HG02610 (cell line): ENCODE data around the gene TBC1D22A.
A peak's percentile ranks its signal among the peaks of the same experiment; 100 is the strongest.
"Not testable (repeated sequence)": the region's sequence is repeated elsewhere in the genome, so short reads cannot be mapped to it uniquely, and the experiment has no call there.

ENCODE experiments used
- ATAC-seq: cut with Tn5 transposase; IDR thresholded peaks from one replicate; pipeline ENCODE4 v1.9.1; 2021; ENCODE audit warnings: mild to moderate bottlenecking, moderate library complexity; ENCODE audit not compliant: unreplicated experiment

TBC1D22A gene

GRCh38 chr22:46762238-46763050, at the start of gene TBC1D22A:
Gene TBC1D22A, plus strand, starts transcription at chr22:46762650. Its CDS starts 137 bp downstream, at chr22:46762787.
- ATAC-seq = peak; percentile 70

GRCh38 chr22:46714550-46714949, 47.9 kb upstream of the TBC1D22A start:
- ATAC-seq = no peak

GRCh38 chr22:46719921-46720320, 42.5 kb upstream of the TBC1D22A start:
- no peak for ATAC-seq

- no peak for ATAC-seq
These were observed 40.9 kb upstream of the TBC1D22A start for GRCh38 chr22:46721501-46722085.

- no peak for ATAC-seq
These were observed 38.6 kb upstream of the TBC1D22A start for GRCh38 chr22:46723882-46724281.

GRCh38 chr22:46725096-46725495, 37.4 kb upstream of the TBC1D22A start:
- ATAC-seq = no peak

GRCh38 chr22:46726066-46726985, 36.1 kb upstream of the TBC1D22A start:
- no peak for ATAC-seq

GRCh38 chr22:46726986-46727317, 35.5 kb upstream of the TBC1D22A start:
- ATAC-seq = no peak

- ATAC-seq = no peak
These were observed 34.6 kb upstream of the TBC1D22A start for GRCh38 chr22:46727813-46728364.

GRCh38 chr22:46728470-46728869, 34.0 kb upstream of the TBC1D22A start:
- no peak for ATAC-seq

- no peak for ATAC-seq
These were observed 31.7 kb upstream of the TBC1D22A start for GRCh38 chr22:46730568-46731245.

- ATAC-seq = no peak
These were observed 31.0 kb upstream of the TBC1D22A start for GRCh38 chr22:46731246-46732040.

- no peak for ATAC-seq
These were observed 30.4 kb upstream of the TBC1D22A start for GRCh38 chr22:46732041-46732379.

GRCh38 chr22:46732513-46732912, 29.9 kb upstream of the TBC1D22A start:
- no peak for ATAC-seq

- ATAC-seq = not testable (repeated sequence)
These were observed 28.2 kb upstream of the TBC1D22A start for GRCh38 chr22:46734213-46734722.

- ATAC-seq = no peak
These were observed 27.5 kb upstream of the TBC1D22A start for GRCh38 chr22:46734830-46735453.

GRCh38 chr22:46735747-46736608, 26.5 kb upstream of the TBC1D22A start:
- ATAC-seq = no peak

GRCh38 chr22:46736705-46737104, 25.7 kb upstream of the TBC1D22A start:
- no peak for ATAC-seq
